Neural progenitor cell (in vitro differentiated cells): ENCODE data around the gene DCTPP1.

Source experiments
- CTCF ChIP-seq: fragments of 200-600 bp; sonication (generic); IDR thresholded peaks from 2 replicates; pipeline ENCODE4 v1.5.1; 2017; ENCODE audit warnings: antibody characterized with exemption, mild to moderate bottlenecking
- EZH2 ChIP-seq: fragments of 200-600 bp; sonication (generic); IDR thresholded peaks from 2 replicates; pipeline ENCODE4 v1.6.1; 2017; ENCODE audit warnings: antibody characterized with exemption, mild to moderate bottlenecking, moderate library complexity
- EZH2phosphoT487 ChIP-seq: fragments of 200-600 bp; sonication (generic); IDR thresholded peaks from 2 replicates; pipeline ENCODE4 v1.6.1; 2017; ENCODE audit warnings: antibody characterized with exemption

GRCh38 chr16:30456302-30456701, 26.5 kb upstream of the DCTPP1 start:
- TF ChIP-seq CTCF (no peak), EZH2 (no peak), EZH2phosphoT487 (no peak)
